Measurements from ENCODE around the gene CD80.

- no peak for TF ChIP-seq POLR2AphosphoS5 (IDR thresholded peaks at IDR 0.05; ENCODE audit: borderline replicate concordance, low read depth, low read length)
- TF ChIP-seq EZH2 (IDR thresholded peaks at IDR 0.05): no peak
- no peak for TF ChIP-seq FOXP2 (optimal IDR thresholded peaks at IDR 0.05; ENCODE audit: control extremely low read depth, extremely low read length, insufficient read depth)
Observed at GRCh38 chr3:119588112-119588511, 28.7 kb upstream of the CD80 start.

Measured in SK-N-MC (cell line).